AG09309 (cell line): ENCODE results near the gene HINT3.
"Not testable (repeated sequence)": the region's sequence is repeated elsewhere in the genome, so short reads cannot be mapped to it uniquely, and the experiment has no call there.

Experiments
- DNase-seq: peaks from one replicate; pipeline ENCODE4 v3.0.0-alpha.2; 2010; ENCODE audit warnings: low read depth
- H3K4me3 ChIP-seq: 2 replicates; pipeline ENCODE4 v1.5.1; 2011; ENCODE audit warnings: mild to moderate bottlenecking, low read depth, low read length, moderate library complexity; ENCODE audit not compliant: control insufficient read depth
- CTCF ChIP-seq: IDR thresholded peaks from 2 replicates; pipeline ENCODE4 v1.5.1; 2011; ENCODE audit warnings: mild to moderate bottlenecking, low read depth, low read length, inconsistent platforms; ENCODE audit not compliant: insufficient read depth, control insufficient read depth; ENCODE audit errors: missing control alignments

Gene HINT3

GRCh38 chr6:125926711-125927110 is 29.9 kb upstream of the HINT3 start:
- H3K4me3 ChIP-seq, result no peak overlapping the region
- DNase-seq, result no peak
- TF ChIP-seq CTCF, result no peak

- no peak for TF ChIP-seq CTCF
- DNase-seq, result no peak
- H3K4me3 ChIP-seq, result no peak overlapping the region
These were observed 28.8 kb upstream of the HINT3 start for GRCh38 chr6:125927761-125928160.

GRCh38 chr6:125930765-125931418 is 25.7 kb upstream of the HINT3 start:
- TF ChIP-seq CTCF, result no peak

GRCh38 chr6:125931733-125932450 is 24.7 kb upstream of the HINT3 start:
- no peak for DNase-seq
- TF ChIP-seq CTCF, result no peak
- no peak overlapping the region for H3K4me3 ChIP-seq

More at GRCh38 chr6:125930765-125931418, 25.7 kb upstream of the HINT3 start:
- H3K4me3 ChIP-seq, result no peak overlapping the region
- peak; percentile 55 for DNase-seq

GRCh38 chr6:125932451-125932795 is 24.1 kb upstream of the HINT3 start:
- TF ChIP-seq CTCF, result no peak
- no peak overlapping the region for H3K4me3 ChIP-seq
- DNase-seq, result no peak

- not testable (repeated sequence) for DNase-seq, H3K4me3 ChIP-seq
These were observed 21.1 kb upstream of the HINT3 start for GRCh38 chr6:125935520-125935919.

GRCh38 chr6:125939026-125939425 is 17.5 kb upstream of the HINT3 start:
- no peak for DNase-seq
- no peak for TF ChIP-seq CTCF
- no peak overlapping the region for H3K4me3 ChIP-seq
